Activated T-cell treated with anti-CD3 and anti-CD28 coated beads, Interleukin-2, amount 50 U/mL, for 24 hours (primary cell): ENCODE results near the gene ZNF776.
"Not testable (repeated sequence)": the region's sequence is repeated elsewhere in the genome, so short reads cannot be mapped to it uniquely, and the experiment has no call there.

Source experiments
- DNase-seq: peaks from one replicate; pipeline ENCODE4 v3.0.0-alpha.2; 2020
- H3K27ac Mint-ChIP-seq: 2 replicates; pipeline ENCODE4 v1.8.0; 2020; ENCODE audit warnings: mild to moderate bottlenecking, mixed read lengths
- H3K27me3 Mint-ChIP-seq: 2 replicates; pipeline ENCODE4 v1.8.0; 2020; ENCODE audit warnings: mixed read lengths
- H3K36me3 Mint-ChIP-seq: 2 replicates; pipeline ENCODE4 v1.8.0; 2020; ENCODE audit warnings: low read depth, mixed read lengths
- H3K4me1 Mint-ChIP-seq: 2 replicates; pipeline ENCODE4 v1.8.0; 2020; ENCODE audit warnings: low read depth, mixed read lengths
- H3K4me3 Mint-ChIP-seq: 2 replicates; pipeline ENCODE4 v1.8.0; 2020; ENCODE audit warnings: mild to moderate bottlenecking, moderate library complexity, mixed read lengths
- H3K9me3 Mint-ChIP-seq: 2 replicates; pipeline ENCODE4 v1.8.0; 2020; ENCODE audit warnings: mixed read lengths

ZNF776 gene

GRCh38 chr19:57755031-57755430 is 8.4 kb downstream of the ZNF776 start:
- peaks cover 71% of the 10 kb centered on the region for H3K9me3 Mint-ChIP-seq
- no peaks in the 10 kb centered on the region for H3K27me3 Mint-ChIP-seq
- H3K36me3 Mint-ChIP-seq = peaks cover 100% of the 10 kb centered on the region
- H3K4me3 Mint-ChIP-seq = no peak overlapping the region
- H3K27ac Mint-ChIP-seq = no peak overlapping the region
- H3K4me1 Mint-ChIP-seq = no peaks in the 10 kb centered on the region
- DNase-seq = no peak

DNA sequence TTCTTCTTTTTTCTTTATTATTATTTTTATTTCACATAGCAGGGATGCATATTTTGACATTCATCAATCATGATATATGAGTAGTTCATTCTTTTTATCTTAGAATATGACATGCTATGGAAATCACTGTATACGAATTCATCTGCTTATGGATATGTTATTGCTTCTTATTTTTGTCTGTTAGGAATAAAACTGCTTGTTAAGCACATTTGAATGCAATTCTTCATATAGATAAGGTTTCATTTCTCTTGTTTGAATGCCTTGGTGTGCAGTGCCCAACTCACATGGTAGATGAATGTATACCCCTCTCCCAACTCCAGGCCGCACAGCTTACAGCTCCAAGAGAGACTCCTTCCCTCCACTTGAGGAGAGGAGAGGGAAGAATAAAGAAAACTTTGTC is 11.3 kb downstream of the ZNF776 start:
- H3K4me1 Mint-ChIP-seq = no peaks in the 10 kb centered on the region
- H3K4me3 Mint-ChIP-seq = no peak overlapping the region
- H3K36me3 Mint-ChIP-seq = peaks cover 95% of the 10 kb centered on the region
- peaks cover 60% of the 10 kb centered on the region for H3K9me3 Mint-ChIP-seq
- no peaks in the 10 kb centered on the region for H3K27me3 Mint-ChIP-seq
- H3K27ac Mint-ChIP-seq = no peak overlapping the region
- DNase-seq = no peak

DNA sequence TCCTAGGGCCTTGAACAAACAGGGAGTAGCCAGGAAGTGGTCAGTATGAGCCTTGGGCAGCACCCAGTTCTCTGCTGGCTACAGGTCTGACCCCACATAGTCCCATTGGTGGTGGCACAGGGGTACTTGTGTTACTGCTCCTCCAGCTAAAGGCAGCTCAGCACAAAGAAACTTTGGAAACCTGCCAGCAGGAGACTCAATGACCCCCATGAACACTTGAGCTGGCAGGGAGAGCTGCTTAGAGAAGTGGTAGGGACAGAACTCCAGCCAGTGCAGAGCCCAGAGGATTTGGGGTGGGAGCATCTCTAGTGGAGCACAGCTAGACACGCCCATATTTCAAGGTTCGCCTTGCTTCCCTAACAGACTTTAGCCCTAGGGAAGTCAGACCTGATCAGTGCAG is 12.5 kb downstream of the ZNF776 start:
- H3K4me1 Mint-ChIP-seq = no peaks in the 10 kb centered on the region
- no peak overlapping the region for H3K4me3 Mint-ChIP-seq

GRCh38 chr19:57769345-57770131 is 22.9 kb downstream of the ZNF776 start, which contains the start of gene ZNF586:
TSS of gene ZNF586 (plus strand) at chr19:57769676. CDS start at chr19:57769843, 167 bp downstream.
- Mint-ChIP-seq H3K36me3 (peaks cover 75% of the 10 kb centered on the region), H3K4me3 (peak within 1 kb of the TSS; percentile 91), H3K27ac (peak within 1 kb of the TSS; percentile 93), H3K27me3 (no peaks in the 10 kb centered on the region), H3K9me3 (peaks cover 46% of the 10 kb centered on the region), H3K4me1 (peaks cover 38% of the 10 kb centered on the region)
- DNase-seq = peak; percentile 87

More for the DNA sequence above, 12.5 kb downstream of the ZNF776 start:
- Mint-ChIP-seq H3K36me3 (peaks cover 95% of the 10 kb centered on the region), H3K9me3 (peaks cover 52% of the 10 kb centered on the region), H3K27ac (no peak overlapping the region), H3K27me3 (no peaks in the 10 kb centered on the region)
- no peak for DNase-seq

- H3K36me3 Mint-ChIP-seq = peaks cover 85% of the 10 kb centered on the region
- H3K9me3 Mint-ChIP-seq = peaks cover 45% of the 10 kb centered on the region
- H3K4me1 Mint-ChIP-seq = peaks cover 46% of the 10 kb centered on the region
- H3K27ac Mint-ChIP-seq = no peak overlapping the region
- no peak for DNase-seq
- peak overlapping the region; percentile 41 for H3K4me3 Mint-ChIP-seq
- H3K27me3 Mint-ChIP-seq = no peaks in the 10 kb centered on the region
These were observed 24.8 kb downstream of the ZNF776 start for GRCh38 chr19:57771417-57771816.

DNA sequence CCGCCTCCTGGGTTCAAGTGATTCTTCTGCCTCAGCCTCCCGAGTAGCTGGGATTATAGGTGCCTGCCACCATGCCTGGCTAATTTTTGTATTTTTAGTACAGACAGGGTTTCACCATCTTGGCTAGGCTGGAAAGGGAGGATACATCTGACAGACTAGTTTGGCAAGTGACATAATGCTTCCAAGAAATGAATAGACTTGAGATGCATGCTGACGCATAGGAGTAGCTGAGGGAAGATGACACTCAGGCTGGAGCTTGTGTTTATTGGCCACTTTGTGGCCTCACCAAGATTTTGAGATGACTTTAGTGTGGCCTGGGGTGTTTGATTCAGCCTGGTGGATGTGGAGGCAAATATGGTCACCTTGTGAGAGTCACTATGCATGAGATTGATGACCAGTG is 26.9 kb downstream of the ZNF776 start:
- peaks cover 46% of the 10 kb centered on the region for H3K4me1 Mint-ChIP-seq
- DNase-seq = no peak
- H3K27ac Mint-ChIP-seq = peak overlapping the region; percentile 74
- H3K36me3 Mint-ChIP-seq = peaks cover 94% of the 10 kb centered on the region
- H3K27me3 Mint-ChIP-seq = no peaks in the 10 kb centered on the region
- H3K4me3 Mint-ChIP-seq = no peak overlapping the region
- peaks cover 50% of the 10 kb centered on the region for H3K9me3 Mint-ChIP-seq

GRCh38 chr19:57776764-57777296 is 30.2 kb downstream of the ZNF776 start:
- H3K27me3 Mint-ChIP-seq = no peaks in the 10 kb centered on the region
- H3K27ac Mint-ChIP-seq = no peak overlapping the region
- DNase-seq = no peak
- peaks cover 27% of the 10 kb centered on the region for H3K4me1 Mint-ChIP-seq
- H3K9me3 Mint-ChIP-seq = peaks cover 66% of the 10 kb centered on the region
- H3K36me3 Mint-ChIP-seq = peaks cover 99% of the 10 kb centered on the region
- H3K4me3 Mint-ChIP-seq = no peak overlapping the region

- Mint-ChIP-seq H3K27ac (no peak overlapping the region), H3K36me3 (peaks cover 94% of the 10 kb centered on the region), H3K4me1 (peaks cover 14% of the 10 kb centered on the region), H3K9me3 (peaks cover 55% of the 10 kb centered on the region), H3K4me3 (no peak overlapping the region), H3K27me3 (no peaks in the 10 kb centered on the region)
- DNase-seq = no peak
These were observed 31.7 kb downstream of the ZNF776 start for GRCh38 chr19:57778336-57778735.

DNA sequence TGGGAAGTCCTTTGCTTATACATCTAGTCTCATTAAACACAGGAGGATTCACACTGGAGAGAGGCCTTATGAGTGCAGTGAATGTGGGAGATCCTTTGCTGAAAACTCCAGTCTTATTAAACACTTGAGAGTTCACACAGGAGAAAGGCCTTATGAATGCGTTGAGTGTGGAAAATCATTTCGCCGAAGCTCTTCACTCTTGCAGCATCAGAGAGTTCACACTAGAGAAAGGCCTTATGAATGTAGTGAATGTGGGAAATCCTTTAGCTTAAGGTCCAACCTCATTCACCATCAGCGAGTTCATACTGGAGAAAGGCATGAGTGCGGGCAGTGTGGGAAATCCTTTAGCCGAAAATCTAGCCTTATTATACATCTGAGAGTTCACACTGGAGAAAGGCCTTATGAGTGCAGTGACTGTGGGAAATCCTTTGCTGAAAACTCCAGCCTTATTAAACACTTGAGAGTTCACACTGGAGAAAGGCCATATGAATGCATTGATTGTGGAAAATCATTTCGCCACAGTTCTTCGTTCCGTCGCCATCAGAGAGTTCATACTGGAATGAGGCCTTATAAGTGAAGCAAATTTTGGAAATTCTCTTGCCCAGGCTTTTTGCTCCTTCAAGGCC is 32.7 kb downstream of the ZNF776 start:
- no peak for DNase-seq
- no peak overlapping the region for H3K27ac Mint-ChIP-seq
- peaks cover 50% of the 10 kb centered on the region for H3K9me3 Mint-ChIP-seq
- no peaks in the 10 kb centered on the region for H3K27me3 Mint-ChIP-seq
- peaks cover 9% of the 10 kb centered on the region for H3K4me1 Mint-ChIP-seq
- H3K36me3 Mint-ChIP-seq = peaks cover 91% of the 10 kb centered on the region
- H3K4me3 Mint-ChIP-seq = no peak overlapping the region

GRCh38 chr19:57786286-57786685 is 39.7 kb downstream of the ZNF776 start:
- Mint-ChIP-seq H3K27me3 (no peaks in the 10 kb centered on the region), H3K27ac (no peak overlapping the region), H3K36me3 (peaks cover 85% of the 10 kb centered on the region), H3K9me3 (peaks cover 44% of the 10 kb centered on the region), H3K4me3 (no peak overlapping the region), H3K4me1 (no peaks in the 10 kb centered on the region)
- no peak for DNase-seq

GRCh38 chr19:57786906-57787305 is 40.3 kb downstream of the ZNF776 start:
- DNase-seq = no peak
- Mint-ChIP-seq H3K27ac (no peak overlapping the region), H3K36me3 (peaks cover 85% of the 10 kb centered on the region), H3K27me3 (no peaks in the 10 kb centered on the region), H3K4me1 (no peaks in the 10 kb centered on the region), H3K9me3 (peaks cover 48% of the 10 kb centered on the region), H3K4me3 (no peak overlapping the region)

DNA sequence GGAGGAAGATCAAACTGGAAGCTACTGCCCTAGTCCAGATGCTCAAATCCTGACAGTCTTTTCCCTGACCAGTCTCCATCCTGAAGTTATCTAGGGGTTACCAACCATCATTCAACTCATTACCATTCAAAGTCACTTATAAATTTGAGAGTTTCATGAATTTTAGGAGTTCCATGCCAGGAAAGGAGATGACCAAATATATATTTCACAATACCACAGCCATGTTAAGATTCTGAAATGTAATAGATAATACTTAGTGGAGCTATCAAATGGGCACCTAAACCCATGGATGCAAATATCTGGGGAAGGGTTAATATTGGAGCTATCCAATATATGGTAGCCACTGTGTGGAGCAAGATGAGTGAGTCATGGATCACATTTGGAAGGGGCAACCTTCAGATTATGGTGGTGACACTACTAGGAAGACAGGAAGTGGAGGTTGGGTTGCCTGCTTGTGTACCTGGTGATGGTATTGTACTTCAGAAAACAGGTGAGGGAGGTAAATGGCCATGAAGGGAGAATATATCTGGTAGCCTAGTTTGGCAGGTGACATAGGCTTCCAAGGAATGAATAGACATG is 41.6 kb downstream of the ZNF776 start:
- H3K4me1 Mint-ChIP-seq = no peaks in the 10 kb centered on the region
- no peak overlapping the region for H3K4me3 Mint-ChIP-seq
- DNase-seq = no peak
- peaks cover 88% of the 10 kb centered on the region for H3K36me3 Mint-ChIP-seq
- H3K9me3 Mint-ChIP-seq = peaks cover 52% of the 10 kb centered on the region
- no peak overlapping the region for H3K27ac Mint-ChIP-seq
- no peaks in the 10 kb centered on the region for H3K27me3 Mint-ChIP-seq

- H3K4me1 Mint-ChIP-seq = no peaks in the 10 kb centered on the region
- H3K4me3 Mint-ChIP-seq = no peak overlapping the region
- H3K36me3 Mint-ChIP-seq = peaks cover 92% of the 10 kb centered on the region
- H3K27me3 Mint-ChIP-seq = no peaks in the 10 kb centered on the region
- H3K27ac Mint-ChIP-seq = no peak overlapping the region
- DNase-seq = no peak
- peaks cover 55% of the 10 kb centered on the region for H3K9me3 Mint-ChIP-seq
These were observed 42.7 kb downstream of the ZNF776 start for GRCh38 chr19:57789288-57789687.

DNA sequence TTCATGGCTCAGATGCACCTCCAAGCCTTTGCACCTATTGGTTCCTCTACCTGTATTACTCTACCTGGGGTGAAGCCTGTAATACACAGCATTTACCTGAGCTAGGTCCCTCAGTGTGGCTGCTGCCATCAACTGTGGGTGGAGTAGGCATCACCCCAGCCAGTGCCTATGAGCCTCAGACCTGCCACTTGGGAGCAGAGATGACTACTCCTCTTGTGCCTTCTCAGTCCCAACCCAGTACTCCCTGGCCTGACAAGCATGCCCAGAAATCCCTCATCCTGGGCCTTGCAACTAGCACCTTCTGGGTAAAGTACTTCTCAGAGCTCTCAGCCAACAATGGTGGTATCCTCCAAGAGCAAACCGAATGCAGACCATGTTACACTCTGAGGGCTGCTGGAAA is 50.0 kb downstream of the ZNF776 start:
- Mint-ChIP-seq H3K36me3 (peaks cover 89% of the 10 kb centered on the region), H3K9me3 (peaks cover 19% of the 10 kb centered on the region)
- DNase-seq, H3K4me1 Mint-ChIP-seq, H3K27me3 Mint-ChIP-seq, H3K4me3 Mint-ChIP-seq, H3K27ac Mint-ChIP-seq: not testable (repeated sequence)

DNA sequence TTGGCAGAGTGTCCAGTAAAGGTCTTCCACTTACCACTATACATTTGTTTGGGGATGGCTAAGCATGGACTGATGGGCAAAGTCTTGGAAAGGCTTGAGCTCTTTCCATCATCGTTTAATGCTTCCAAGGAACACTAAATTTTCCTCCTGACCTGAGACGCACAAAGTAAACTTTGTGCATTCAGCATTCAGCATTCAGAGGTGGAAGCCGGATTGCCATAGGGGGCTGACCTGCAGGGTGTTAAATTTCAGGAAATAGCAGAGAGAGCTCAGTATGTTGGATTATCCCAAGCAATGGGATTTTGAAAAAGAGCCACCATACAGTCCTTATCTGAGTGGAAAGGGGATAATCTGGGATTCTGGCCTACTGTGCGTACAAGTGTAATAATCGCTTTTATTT is 54.1 kb downstream of the ZNF776 start:
- Mint-ChIP-seq H3K4me1 (peaks cover 19% of the 10 kb centered on the region), H3K36me3 (peaks cover 86% of the 10 kb centered on the region), H3K4me3 (no peak overlapping the region), H3K9me3 (peaks cover 5% of the 10 kb centered on the region), H3K27me3 (no peaks in the 10 kb centered on the region), H3K27ac (no peak overlapping the region)
- DNase-seq = no peak
